Measurements from ENCODE around the gene ZSCAN23. TPM values are rescaled to one million over a fixed set of nuclear protein-coding genes. Genes with fewer than 3 reads are reported as not detected.
A peak's percentile ranks its signal among the peaks of the same experiment; 100 is the strongest.

The ZSCAN23 gene
- total and polyA plus RNA-seq, 10 donors = 0.14 to 4.6 (median 2.4) TPM; not detected in 1

DNA sequence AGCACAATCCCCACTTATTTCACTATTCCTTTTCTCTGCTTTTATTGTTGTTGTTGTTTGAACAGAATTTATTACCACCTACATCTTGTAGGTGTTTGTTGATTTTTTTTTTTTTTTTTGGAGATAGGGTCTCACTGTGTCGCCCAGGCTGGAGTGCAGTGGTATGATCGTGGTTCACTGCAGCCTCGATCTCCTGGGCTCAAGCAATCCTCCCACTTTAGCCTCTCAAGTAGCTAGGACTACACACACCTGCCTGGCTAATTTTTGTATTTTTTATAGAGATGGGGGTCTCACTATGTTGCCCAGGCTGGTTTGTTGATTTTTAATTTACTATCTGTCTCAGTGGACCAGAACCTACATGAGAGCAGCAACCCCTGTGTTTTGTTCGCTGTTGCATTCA is 47.4 kb downstream of the ZSCAN23 start:
- H3K27ac ChIP-seq = no peak overlapping the region
- H3K36me3 ChIP-seq = peaks cover 5 to 72% (median 32%) of the 10 kb centered on the region in 6 donors
- H3K4me3 ChIP-seq = no peak overlapping the region
- DNase-seq = no peak
- H3K9me3 ChIP-seq = no peaks in the 10 kb centered on the region
- TF ChIP-seq POLR2AphosphoS5 (IDR thresholded peaks at IDR 0.05) = no peak
- no peak for TF ChIP-seq POLR2A (IDR thresholded peaks at IDR 0.05)
- TF ChIP-seq, protein P1, sequence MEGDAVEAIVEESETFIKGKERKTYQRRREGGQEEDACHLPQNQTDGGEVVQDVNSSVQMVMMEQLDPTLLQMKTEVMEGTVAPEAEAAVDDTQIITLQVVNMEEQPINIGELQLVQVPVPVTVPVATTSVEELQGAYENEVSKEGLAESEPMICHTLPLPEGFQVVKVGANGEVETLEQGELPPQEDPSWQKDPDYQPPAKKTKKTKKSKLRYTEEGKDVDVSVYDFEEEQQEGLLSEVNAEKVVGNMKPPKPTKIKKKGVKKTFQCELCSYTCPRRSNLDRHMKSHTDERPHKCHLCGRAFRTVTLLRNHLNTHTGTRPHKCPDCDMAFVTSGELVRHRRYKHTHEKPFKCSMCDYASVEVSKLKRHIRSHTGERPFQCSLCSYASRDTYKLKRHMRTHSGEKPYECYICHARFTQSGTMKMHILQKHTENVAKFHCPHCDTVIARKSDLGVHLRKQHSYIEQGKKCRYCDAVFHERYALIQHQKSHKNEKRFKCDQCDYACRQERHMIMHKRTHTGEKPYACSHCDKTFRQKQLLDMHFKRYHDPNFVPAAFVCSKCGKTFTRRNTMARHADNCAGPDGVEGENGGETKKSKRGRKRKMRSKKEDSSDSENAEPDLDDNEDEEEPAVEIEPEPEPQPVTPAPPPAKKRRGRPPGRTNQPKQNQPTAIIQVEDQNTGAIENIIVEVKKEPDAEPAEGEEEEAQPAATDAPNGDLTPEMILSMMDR (IDR thresholded peaks at IDR 0.05 in 8 of 11, conservative IDR thresholded peaks at IDR 0.05 in 3 of 11) = no peak
- 89 to 99% (median 96%) methylated on average over 4 of the region's 4 CpGs for WGBS, 5 donors
- H3K27me3 ChIP-seq (replicated peaks in 1 of 7) = no peaks in the 10 kb centered on the region
- peaks cover 13 to 58% (median 44%) of the 10 kb centered on the region in 6 donors for H3K4me1 ChIP-seq
- intact Hi-C loops (cut with DNase I; ENCODE audit: low total_unique reads) = no loop called here

GRCh38 chr6:28393912-28394662 is 49.2 kb downstream of the ZSCAN23 start:
- no peak for TF ChIP-seq POLR2AphosphoS5 (IDR thresholded peaks at IDR 0.05)
- TF ChIP-seq POLR2A (IDR thresholded peaks at IDR 0.05) = no peak
- TF ChIP-seq, protein P1 (IDR thresholded peaks at IDR 0.05 in 8 of 11, conservative IDR thresholded peaks at IDR 0.05 in 3 of 11) = no peak
- H3K36me3 ChIP-seq = peaks cover 5 to 91% (median 50%) of the 10 kb centered on the region in 6 donors
- no peak overlapping the region for H3K4me3 ChIP-seq
- H3K27ac ChIP-seq = no peak overlapping the region
- H3K27me3 ChIP-seq (replicated peaks in 1 of 7) = no peaks in the 10 kb centered on the region
- H3K4me1 ChIP-seq = peaks cover 13 to 55% (median 41%) of the 10 kb centered on the region in 6 donors
- intact Hi-C loops (cut with DNase I; ENCODE audit: low total_unique reads) = no loop called here
- WGBS, 5 donors = 72 to 95% (median 93%) methylated on average over 5 of the region's 5 CpGs
- DNase-seq = no peak
- H3K9me3 ChIP-seq = no peaks in the 10 kb centered on the region

DNA sequence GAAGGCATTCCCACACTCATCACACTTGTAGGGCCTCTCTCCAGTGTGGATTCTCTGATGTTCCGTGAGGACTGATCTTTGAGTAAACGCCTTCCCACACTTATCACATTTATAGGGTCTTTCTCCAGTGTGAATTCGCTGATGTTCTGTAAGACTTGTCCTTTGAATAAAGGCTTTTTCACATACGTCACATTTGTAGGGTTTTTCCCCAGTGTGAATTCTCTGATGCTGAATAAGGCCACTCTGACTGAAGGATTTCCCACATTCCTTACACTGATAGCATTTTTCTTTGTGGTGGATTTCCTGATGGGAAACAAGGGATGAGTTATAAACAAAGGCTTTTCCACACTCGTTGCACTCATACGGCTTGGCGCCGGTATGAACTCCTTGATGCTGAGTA is 52.6 kb downstream of the ZSCAN23 start:
- peaks cover 0 to 22% (median 10%) of the 10 kb centered on the region in 6 donors for H3K4me1 ChIP-seq
- TF ChIP-seq POLR2A (IDR thresholded peaks at IDR 0.05) (no peak), POLR2AphosphoS5 (IDR thresholded peaks at IDR 0.05) (no peak)
- TF ChIP-seq, protein P1 (IDR thresholded peaks at IDR 0.05 in 8 of 11, conservative IDR thresholded peaks at IDR 0.05 in 3 of 11) = no peak
- H3K27me3 ChIP-seq (replicated peaks in 1 of 7) = no peaks in the 10 kb centered on the region
- no peaks in the 10 kb centered on the region for H3K9me3 ChIP-seq
- H3K4me3 ChIP-seq = no peak overlapping the region
- intact Hi-C loops (cut with DNase I; ENCODE audit: low total_unique reads) = no loop called here
- DNase-seq = no peak
- no peak overlapping the region for H3K27ac ChIP-seq
- WGBS, 5 donors = 93 to 96% (median 95%) methylated on average over 8 of the region's 8 CpGs
- H3K36me3 ChIP-seq = peaks cover 5 to 99% (median 55%) of the 10 kb centered on the region in 6 donors

DNA sequence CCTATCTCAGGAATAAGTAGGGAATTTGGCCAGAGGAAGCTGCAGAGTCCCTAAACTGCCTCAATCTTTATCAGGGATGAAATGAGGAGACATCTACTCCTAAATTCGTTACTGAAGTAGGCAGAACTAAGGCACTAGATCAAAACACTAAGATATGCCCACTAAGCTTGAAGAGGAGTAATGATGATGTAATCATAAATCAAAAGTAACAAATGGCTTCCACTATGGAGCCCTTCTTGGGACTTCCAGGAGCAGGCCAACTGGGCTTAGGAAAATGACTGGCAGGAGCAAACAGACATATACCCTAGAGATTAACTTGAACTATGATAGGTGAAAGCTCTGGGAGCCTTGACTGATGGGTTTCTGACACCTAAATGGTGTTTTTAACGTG is 59.2 kb downstream of the ZSCAN23 start:
- 72 to 90% (median 84%) methylated on average over 2 of the region's 2 CpGs for WGBS, 5 donors
- peak overlapping the region in 4 of 8 donors; percentile 76 to 85 (median 82) for H3K27ac ChIP-seq
- peaks cover 0 to 78% (median 33%) of the 10 kb centered on the region in 6 donors for H3K36me3 ChIP-seq

More for the DNA sequence above, 59.2 kb downstream of the ZSCAN23 start:
- TF ChIP-seq, protein P1 (IDR thresholded peaks at IDR 0.05 in 8 of 11, conservative IDR thresholded peaks at IDR 0.05 in 3 of 11) = no peak
- TF ChIP-seq POLR2AphosphoS5 (IDR thresholded peaks at IDR 0.05) (no peak), POLR2A (IDR thresholded peaks at IDR 0.05) (no peak)
- intact Hi-C loops (cut with DNase I; ENCODE audit: low total_unique reads) = no loop called here
- Histone ChIP-seq H3K9me3 (peaks cover 0 to 9% (median 3%) of the 10 kb centered on the region in 8 donors), H3K4me3 (no peak overlapping the region), H3K4me1 (peaks cover 0 to 19% (median 11%) of the 10 kb centered on the region in 6 donors), H3K27me3 (replicated peaks in 1 of 7) (no peaks in the 10 kb centered on the region)
- no peak for DNase-seq
